Stimulated activated CD8-positive, alpha-beta memory T cell treated with anti-CD3 and anti-CD28 coated beads, Interleukin-15, amount 100 ng/mL, for 1 hour (primary cell): ENCODE measurements around the gene CDHR3.

ENCODE experiments used
- DNase-seq: peaks from one replicate; pipeline ENCODE4 v3.0.0-alpha.2; 2020; ENCODE audit warnings: low read depth

CDHR3 gene

DNA sequence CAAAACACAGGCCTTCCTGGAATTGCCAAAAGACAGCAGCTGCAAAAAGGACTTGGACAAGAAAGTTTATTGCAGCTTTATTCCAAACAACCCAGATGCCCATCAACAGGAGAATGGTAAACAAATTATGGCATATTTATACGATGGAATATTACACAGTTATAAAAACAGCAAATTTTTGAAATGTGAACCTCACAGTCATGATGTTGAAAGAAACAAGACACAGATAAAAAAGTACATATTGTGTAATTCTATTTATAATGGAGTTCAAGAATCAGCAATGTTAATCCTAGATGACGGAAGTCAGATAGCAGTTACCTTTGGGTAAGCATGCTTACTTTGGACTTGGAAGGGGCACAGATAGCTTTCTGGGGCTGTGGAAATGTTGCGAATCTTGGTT, 104.6 kb downstream of the CDHR3 start:
- no peak for DNase-seq

DNA sequence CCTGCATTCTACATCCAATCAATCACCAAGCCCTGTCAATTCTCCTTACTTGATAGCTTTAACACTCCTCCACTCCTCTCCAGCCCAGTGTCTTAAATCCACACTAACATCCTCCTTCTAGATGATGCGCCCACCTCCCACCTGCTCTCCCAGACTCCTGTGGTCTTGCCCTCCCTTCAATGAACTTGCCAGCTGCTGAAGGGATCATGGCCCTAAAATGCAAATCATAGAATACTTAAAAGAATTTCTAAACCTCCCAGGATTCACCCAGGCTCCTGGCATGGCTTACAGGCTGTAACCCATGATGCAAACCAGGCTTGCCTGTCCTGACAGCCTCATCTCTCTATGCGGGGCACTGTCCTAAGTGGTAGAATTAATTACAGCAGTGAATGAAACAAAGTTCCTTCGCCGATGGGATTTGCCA, 105.5 kb downstream of the CDHR3 start:
- DNase-seq, result no peak

DNA sequence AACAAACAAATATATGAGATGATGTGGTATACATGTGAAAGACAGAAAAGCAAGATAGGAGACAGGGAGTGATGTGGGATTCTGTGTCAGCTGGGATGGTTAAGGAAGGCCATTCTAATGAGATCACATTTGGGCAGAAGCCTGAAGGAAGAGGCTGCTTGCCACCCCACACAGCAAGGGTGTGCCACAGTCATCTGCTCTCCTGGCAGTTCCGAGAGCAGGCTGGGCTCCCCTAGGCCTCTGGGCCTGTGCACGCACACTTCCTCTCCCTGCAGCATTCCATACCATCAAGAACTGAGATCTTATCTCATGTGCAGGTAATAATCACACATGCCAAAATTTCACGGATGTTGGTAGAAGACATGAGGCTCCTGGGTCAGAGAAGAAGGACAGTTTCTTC, 105.9 kb downstream of the CDHR3 start:
- DNase-seq, result no peak

DNA sequence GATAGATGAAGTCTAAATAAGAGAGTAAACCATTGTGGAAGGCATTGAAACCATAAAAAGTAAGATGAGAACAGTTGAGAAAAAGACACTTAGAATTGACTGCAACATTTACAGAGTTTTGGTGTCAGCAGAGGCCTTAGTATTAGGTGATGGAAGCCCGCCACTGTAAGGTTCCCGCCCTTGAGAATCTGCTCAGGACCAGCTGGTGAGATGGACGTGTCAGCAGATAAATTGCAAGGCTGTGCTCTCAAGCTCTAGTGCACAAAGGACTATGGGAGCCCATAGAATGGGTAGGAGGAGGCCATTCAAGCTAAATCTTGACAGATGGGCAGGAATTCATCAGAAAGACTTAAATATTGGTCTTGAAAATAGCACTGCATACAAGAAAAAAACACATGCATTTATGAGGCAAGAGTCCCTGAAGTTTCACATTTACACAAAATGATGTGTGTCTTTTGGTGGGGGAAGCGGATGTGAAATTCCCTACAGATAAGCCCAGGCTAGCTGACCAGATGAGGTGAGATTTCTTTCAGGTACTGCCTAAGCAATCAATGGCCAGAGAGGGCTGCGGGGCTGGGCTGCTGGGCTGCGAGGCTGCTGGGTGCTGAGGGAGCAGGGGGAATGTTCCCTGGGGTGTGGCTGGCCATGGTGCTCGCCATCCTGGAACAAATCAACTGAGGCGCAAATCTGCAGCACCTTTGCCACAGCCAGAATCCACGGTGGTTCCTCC, 106.6 kb downstream of the CDHR3 start:
- DNase-seq, result no peak

DNA sequence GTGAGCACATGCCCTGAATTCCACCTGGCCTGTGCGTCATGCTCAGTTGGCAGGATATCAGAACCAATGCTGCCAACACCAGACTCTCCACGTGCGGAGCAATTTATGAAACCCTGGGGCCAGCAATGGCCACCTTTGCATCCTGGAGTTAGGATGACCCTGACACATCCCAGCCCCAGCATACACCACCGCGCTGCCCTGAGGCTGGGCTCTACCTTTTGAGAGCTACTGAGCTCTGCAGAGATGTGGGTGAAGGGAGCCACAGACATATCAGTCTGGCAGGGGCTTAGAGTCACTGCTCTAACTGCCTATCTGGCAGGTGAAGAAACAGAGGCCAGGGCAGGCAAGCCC, 107.1 kb downstream of the CDHR3 start:
- DNase-seq, result no peak

DNA sequence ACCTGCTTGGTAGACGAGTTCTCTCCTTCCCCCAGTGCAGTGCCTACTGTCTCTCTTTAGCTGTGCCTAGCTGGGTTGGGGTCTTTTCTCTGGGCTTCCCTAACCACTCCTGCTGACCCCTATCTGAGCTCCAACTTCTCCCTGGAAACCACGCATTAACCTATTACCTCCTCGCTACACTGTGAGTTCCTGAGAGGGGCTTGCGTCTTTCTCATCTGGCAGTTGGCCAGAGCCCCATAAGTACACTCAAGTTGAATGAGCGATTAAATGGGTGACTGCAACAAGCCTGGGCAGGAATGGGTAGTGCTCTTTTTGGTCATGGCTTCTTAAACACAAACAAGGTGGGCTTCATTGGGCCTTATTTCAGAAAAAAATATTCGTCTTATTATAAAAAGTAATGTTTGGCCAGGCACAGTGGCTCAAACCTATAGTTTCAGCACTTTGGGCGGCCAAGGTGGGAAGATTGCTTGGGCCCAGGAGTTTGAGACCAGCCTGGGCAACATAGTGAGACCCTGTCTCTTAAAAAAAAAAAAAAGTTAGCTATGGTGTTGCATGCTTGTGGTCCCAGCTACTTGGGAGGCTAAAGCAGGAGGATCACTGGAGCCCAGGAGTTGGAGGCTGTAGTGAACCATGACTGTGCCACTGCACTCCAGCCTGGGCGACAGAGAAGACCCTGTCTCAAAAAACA, 107.6 kb downstream of the CDHR3 start:
- no peak for DNase-seq

DNA sequence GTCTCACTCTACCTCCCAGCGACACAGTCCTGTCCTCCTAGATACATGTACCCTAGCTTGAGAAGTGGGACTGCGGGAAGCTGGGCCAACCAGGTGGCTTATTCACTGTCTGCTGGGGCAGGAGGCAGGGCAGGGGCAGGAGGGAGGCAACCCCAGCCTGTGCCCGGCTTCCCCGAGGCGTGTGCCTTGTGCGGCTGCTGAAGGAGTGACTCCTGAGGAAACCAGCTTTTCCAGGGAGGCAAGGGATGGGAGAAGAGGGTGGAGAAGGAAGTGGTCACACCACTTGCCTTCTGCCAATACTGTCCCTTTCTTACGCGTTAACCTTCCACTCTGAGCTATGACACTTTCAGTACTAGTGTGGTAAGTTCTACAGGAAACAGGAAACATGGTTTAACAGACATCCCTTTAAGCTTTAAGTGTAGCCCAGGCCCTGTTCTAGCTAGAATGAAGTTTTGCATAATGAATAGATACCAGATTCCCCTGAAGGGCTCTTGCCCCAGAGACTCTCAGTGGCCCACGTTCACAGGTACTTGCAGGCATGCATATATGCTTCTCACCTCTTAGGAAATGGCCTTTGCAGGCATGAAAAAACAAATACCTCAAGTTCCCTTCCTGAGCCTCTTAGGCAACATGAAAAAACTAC, 108.4 kb downstream of the CDHR3 start:
- DNase-seq, result no peak

DNA sequence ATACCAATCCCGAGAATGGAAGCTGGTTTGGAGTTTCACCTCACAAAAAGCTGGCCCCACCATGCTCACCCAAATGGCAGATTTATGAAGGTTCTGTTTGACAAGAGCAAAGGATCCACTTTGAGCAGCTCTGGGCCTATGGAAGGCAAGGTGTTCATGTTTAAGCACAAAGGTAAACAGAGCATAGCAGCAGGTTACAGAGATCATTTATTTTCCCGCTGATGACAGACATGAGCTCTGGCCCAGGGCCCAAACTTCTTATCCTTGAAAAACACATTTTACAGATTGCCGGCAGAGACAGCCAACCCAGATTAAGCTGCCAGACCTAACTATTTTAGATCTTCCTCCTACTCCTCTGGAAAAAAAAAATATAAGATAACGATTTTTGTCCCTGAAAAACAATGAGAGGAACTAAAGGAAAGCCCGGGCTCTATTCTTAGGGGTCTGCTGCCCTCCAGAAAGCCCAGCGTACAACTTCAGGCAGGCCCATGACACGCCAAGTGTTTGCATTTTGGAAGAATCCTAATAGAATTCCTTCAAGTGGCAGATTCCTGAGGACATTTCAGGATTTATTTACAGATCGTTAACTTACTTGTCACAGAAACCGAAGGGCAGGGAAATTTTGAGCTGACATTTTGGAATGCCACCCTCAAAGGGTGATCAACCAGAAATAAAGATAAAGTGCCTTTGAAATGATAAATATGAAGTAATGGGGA, 109.1 kb downstream of the CDHR3 start:
- no peak for DNase-seq

DNA sequence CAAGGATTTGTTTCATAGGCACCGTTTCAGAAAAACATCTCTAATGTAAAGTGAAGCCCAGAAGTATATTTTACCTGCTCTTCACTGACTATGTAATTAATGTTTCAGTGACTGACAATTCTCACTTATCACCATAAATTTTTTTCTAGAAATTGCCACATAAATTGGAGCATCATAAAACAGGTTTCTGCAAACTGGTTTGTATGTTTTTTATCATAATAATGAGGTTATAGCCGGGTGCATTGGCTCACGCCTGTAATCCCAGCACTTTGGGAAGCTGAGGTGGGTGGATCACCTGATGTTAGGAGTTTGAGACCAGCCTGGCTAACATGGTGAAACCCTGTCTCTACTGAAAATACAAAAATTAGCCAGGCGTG, 109.6 kb downstream of the CDHR3 start:
- DNase-seq, result no peak

DNA sequence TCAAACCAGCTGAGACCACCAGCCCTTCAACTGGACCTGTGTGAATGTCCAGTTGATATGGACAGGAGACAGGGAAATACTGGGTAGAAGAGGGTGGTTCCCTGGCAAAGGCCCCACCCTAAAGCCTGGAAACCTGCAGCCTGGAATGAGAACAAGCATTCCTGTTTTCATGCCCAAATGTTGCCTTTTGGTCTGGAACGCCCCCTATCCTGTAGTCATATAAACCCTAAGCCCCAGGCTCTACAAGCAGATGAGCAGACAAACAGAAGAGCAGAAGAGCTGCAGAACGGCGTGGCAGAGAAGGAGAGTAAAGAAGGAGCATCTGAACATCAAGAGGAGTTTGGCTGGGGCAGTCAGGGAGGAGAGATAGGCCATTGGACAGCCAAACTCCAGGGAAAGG, 110.6 kb downstream of the CDHR3 start:
- no peak for DNase-seq

DNA sequence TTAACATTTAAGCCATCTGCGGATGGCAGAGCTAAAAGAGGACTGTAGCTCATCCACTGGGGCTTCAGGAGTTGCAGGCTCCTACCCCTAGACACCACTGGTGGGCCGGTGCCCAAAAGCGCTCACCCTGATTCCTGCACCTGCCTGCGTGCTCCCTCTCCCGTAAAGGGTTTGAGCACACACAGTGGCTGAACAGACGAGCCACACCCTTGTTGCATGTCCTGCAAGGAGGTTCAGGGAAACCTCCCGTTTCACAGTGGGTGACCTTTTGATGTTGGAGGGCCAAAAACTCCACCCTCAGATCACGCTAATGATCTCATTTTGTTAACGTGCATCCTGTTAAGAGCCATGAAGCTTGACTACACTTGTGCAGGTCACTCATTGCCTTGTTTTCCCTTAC, 111.2 kb downstream of the CDHR3 start:
- DNase-seq, result no peak

DNA sequence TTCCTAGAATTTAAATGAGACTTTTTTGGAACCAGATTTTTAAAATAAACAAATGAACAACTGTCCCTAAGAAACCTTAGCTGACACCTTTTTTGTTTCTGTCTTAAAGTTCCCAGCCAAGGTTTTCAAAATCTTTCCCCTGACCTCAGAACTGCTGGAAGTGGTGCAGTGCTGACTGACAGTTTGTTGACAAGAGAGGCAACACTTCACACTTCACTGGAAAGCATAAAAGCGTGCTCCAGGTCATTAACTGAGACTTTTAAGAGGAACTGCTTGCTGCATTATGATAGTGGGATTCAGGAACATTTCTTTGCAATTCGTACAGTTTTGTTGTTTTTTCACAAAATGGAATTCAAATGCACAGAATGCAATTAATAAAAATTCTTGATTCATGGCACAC, 112.9 kb downstream of the CDHR3 start:
- no peak for DNase-seq

DNA sequence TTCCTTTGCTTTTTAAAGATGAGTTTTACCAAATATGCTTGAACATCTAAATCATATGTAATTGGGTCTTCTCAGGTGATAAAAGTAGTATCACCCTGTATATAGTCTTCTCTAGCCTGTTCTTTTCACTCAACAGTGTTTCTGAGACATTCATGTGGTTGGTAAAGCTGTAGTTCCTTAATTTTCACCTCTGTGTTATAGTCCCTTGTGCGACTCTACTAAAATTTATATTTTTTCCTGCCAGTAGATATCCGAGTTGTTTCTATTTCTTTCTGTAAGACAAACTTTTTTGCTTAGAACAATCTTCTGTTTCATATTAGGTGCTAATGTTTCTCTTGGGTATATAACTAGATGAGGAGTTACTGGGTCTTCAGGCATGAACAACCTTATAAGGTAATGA, 113.5 kb downstream of the CDHR3 start:
- DNase-seq, result no peak

DNA sequence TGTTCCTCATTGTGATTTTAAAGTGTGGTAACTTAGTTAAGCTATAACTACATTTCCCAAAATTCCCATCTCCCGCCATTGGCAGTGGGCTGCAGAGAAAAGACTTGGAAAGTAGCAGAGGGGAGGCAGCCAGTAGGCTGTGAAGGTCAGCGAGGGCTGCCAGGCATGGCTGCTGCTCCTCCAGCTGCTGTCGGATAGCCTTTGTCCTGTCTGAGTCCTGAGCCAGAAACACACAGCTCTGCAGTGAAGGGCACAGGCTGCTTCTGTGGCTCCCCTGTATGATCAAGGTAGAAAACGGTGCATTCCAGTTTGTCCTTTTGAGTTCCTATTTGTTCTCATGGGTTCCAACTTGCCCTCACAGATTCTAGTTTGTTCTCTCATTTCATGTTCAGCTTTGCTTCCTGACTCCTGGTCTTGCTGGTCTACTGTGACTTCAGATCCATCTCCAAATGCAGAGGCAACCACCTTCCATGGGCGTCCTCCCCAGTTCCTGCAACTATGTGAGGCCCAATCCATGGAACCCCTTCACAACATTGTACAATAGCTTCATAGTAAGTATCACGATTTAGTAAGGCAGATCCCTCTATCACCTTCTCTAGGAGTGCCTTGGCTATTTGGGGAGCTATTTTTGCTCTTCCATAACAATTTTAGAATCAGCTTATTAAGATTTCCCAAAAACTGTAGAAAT, 117.4 kb downstream of the CDHR3 start:
- DNase-seq, result no peak

DNA sequence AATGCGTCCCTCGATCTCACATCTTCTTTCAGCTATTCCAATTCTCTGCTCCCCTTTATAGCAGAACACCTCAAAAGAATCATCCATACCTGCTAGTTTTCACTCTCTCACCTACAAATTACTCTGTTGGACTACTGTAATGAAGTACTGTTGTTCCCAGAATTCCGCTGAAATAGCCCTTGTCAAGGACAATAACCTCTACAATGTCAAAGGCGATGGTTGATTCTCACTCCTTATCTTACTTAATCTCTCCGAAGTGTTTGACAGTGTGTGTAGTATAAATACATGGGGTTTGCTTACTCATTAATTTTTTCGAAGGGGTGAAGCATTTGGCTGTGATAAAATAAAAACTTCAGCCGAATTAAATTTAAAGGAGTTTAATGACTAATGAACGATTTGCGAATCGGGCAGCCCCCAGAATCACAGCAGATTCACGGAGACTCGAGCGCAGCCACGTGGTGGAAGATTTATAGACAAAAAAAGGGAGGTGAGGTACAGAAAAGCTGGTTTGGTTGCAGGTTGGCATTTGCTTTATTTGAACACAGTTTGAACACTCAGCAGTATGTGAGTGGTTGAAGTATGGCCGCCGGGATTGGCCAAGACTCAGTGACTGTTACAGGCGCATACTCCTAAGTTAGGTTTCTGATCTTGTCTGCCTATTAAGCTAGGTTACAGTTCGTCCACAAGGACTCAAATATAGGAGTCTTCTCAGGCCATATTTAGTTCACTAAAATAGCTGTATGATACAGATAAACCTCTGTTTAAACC, 119.2 kb downstream of the CDHR3 start:
- DNase-seq, result no peak
